HL-60 (cell line): ENCODE measurements around the gene TMEM123.

Experiments used
- DNase-seq, 2 experiments: peaks; one replicate each; pipeline ENCODE4 v3.0.0-alpha.2; 2010 to 2020; ENCODE audit warnings: low read depth in 1 of 2, low spot score in 1 of 2
- H3K27ac ChIP-seq: fragments of 250-450 bp; sonication (Bioruptor Pico); replicated peaks from 2 replicates; pipeline ENCODE4 v1.5.1; 2020; ENCODE audit warnings: mild to moderate bottlenecking, moderate library complexity
- H3K27me3 ChIP-seq: fragments of 250-450 bp; sonication (Bioruptor Pico); 2 replicates; pipeline ENCODE4 v1.5.1; 2021; ENCODE audit warnings: mild to moderate bottlenecking, moderate library complexity; ENCODE audit not compliant: insufficient read depth, poor library complexity, severe bottlenecking
- H3K4me3 ChIP-seq: replicated peaks from 2 replicates; pipeline ENCODE4 v1.5.1; 2011; ENCODE audit warnings: mild to moderate bottlenecking, control low read depth, low read length; ENCODE audit not compliant: insufficient read depth
- GABPA ChIP-seq: IDR thresholded peaks from 2 replicates; pipeline ENCODE4 v1.6.1; 2012; ENCODE audit warnings: low read depth
- POLR2AphosphoS5 ChIP-seq: IDR thresholded peaks from 2 replicates; pipeline ENCODE4 v1.6.1; 2012; ENCODE audit warnings: low read depth
- SPI1 ChIP-seq: IDR thresholded peaks from 2 replicates; pipeline ENCODE4 v1.6.1; 2012; ENCODE audit warnings: low read depth, mild to moderate bottlenecking, borderline replicate concordance
- TF ChIP-seq, protein P1 (sequence below): IDR thresholded peaks from 2 replicates; pipeline ENCODE4 v1.6.1; 2012; ENCODE audit warnings: low read depth; ENCODE audit not compliant: insufficient replicate concordance
- TF ChIP-seq, protein P2 (sequence below): IDR thresholded peaks from one replicate; pipeline ENCODE4 v1.5.1; 2011; ENCODE audit warnings: low read length, control low read depth, inconsistent platforms; ENCODE audit not compliant: insufficient read depth

The TMEM123 gene

DNA sequence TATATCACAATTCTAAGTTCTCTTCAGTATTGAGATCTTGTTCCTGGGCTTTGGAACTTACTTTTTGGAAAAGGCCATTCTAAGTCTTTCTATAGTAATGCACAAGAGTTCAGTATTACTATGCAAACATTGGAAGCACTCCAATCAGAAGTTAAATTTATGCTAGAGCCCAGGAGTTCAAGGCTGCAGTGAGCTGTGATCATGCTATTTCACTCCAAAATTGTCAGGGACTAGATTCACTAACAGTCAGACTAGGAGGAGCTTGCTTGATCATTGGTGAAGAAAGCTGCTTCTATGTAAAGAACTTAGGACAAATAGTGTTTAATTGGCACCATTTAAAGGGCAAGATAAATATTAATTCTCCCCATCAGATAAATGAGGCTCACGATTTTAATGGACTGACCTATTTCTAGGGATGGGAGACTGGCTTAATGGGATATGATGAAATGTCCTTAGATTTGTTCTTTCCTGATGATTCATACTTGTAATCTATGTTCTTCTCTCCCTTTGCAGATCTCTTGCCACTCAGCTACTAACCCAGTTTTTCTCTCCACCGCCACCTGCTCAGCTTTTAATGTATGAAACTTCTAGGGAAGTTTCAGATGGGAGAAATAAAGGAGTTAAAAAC lies 32.6 kb upstream of the TMEM123 start:
- Histone ChIP-seq H3K27me3 (no peaks in the 10 kb centered on the region), H3K27ac (no peak overlapping the region), H3K4me3 (no peak overlapping the region)
- DNase-seq, result no peak
- TF ChIP-seq POLR2AphosphoS5 (no peak), GABPA (no peak), SPI1 (no peak)
- TF ChIP-seq, protein P1, sequence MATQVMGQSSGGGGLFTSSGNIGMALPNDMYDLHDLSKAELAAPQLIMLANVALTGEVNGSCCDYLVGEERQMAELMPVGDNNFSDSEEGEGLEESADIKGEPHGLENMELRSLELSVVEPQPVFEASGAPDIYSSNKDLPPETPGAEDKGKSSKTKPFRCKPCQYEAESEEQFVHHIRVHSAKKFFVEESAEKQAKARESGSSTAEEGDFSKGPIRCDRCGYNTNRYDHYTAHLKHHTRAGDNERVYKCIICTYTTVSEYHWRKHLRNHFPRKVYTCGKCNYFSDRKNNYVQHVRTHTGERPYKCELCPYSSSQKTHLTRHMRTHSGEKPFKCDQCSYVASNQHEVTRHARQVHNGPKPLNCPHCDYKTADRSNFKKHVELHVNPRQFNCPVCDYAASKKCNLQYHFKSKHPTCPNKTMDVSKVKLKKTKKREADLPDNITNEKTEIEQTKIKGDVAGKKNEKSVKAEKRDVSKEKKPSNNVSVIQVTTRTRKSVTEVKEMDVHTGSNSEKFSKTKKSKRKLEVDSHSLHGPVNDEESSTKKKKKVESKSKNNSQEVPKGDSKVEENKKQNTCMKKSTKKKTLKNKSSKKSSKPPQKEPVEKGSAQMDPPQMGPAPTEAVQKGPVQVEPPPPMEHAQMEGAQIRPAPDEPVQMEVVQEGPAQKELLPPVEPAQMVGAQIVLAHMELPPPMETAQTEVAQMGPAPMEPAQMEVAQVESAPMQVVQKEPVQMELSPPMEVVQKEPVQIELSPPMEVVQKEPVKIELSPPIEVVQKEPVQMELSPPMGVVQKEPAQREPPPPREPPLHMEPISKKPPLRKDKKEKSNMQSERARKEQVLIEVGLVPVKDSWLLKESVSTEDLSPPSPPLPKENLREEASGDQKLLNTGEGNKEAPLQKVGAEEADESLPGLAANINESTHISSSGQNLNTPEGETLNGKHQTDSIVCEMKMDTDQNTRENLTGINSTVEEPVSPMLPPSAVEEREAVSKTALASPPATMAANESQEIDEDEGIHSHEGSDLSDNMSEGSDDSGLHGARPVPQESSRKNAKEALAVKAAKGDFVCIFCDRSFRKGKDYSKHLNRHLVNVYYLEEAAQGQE, result no peak
- TF ChIP-seq, protein P2, sequence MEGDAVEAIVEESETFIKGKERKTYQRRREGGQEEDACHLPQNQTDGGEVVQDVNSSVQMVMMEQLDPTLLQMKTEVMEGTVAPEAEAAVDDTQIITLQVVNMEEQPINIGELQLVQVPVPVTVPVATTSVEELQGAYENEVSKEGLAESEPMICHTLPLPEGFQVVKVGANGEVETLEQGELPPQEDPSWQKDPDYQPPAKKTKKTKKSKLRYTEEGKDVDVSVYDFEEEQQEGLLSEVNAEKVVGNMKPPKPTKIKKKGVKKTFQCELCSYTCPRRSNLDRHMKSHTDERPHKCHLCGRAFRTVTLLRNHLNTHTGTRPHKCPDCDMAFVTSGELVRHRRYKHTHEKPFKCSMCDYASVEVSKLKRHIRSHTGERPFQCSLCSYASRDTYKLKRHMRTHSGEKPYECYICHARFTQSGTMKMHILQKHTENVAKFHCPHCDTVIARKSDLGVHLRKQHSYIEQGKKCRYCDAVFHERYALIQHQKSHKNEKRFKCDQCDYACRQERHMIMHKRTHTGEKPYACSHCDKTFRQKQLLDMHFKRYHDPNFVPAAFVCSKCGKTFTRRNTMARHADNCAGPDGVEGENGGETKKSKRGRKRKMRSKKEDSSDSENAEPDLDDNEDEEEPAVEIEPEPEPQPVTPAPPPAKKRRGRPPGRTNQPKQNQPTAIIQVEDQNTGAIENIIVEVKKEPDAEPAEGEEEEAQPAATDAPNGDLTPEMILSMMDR, result no peak

DNA sequence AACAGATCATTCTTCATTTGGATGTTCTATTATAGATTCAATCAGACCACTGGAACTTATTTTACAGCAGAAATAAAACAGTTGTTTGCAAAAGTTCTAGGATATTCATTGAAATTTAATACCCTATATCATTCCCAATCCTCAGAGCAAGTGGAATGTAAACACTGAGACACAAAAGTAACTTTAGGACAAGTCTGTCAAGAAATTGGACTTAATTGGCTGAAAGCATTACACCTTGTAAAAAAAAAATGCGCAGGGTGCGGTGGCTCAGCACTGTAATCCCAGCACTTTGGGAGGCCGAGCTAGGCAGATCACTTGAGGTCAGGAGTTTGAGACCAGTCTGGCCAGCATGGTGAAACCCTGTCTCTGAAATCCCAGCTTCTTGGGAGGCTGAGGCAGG lies 29.9 kb upstream of the TMEM123 start:
- Histone ChIP-seq H3K4me3 (no peak overlapping the region), H3K27ac (no peak overlapping the region), H3K27me3 (no peaks in the 10 kb centered on the region)
- TF ChIP-seq POLR2AphosphoS5 (no peak), SPI1 (no peak), GABPA (no peak)
- TF ChIP-seq, protein P1, result no peak
- TF ChIP-seq, protein P2, result no peak
- no peak for DNase-seq

DNA sequence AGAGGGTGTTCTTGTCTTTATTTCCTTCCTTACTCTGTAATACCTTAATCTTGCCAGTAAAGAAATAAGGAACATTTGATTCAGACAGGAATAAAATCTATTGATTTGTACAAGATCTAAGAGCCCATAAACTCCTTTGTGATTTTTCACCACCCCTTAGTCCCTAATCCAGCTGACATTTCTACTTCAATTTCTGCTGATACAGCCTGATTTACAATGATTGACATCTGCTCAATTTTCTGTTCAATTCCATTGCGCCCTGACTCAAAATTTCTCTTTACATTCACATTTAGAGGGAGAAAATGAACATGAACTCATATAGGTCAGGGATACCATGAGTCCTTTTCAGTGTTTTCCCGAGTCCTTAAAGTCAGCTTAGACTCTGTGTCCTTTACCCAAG lies 27.2 kb upstream of the TMEM123 start:
- no peak for TF ChIP-seq GABPA
- no peak for TF ChIP-seq POLR2AphosphoS5
- TF ChIP-seq, protein P1, result no peak
- no peak for TF ChIP-seq SPI1
- TF ChIP-seq, protein P2, result no peak
- no peak for DNase-seq
- no peak overlapping the region for H3K27ac ChIP-seq
- no peak overlapping the region for H3K4me3 ChIP-seq
- H3K27me3 ChIP-seq, result no peaks in the 10 kb centered on the region
